ENCODE results near the gene ANKRD63.

GRCh38 chr15:40296561-40297230, 13.8 kb upstream of the ANKRD63 start:
- no peak for TF ChIP-seq REST (IDR thresholded peaks at IDR 0.05)
- no peak for TF ChIP-seq JUND (IDR thresholded peaks at IDR 0.05)
- TF ChIP-seq CTCF (IDR thresholded peaks at IDR 0.05; ENCODE audit: low read depth, low read length, missing input control) = no peak
- TF ChIP-seq ZBTB33 (IDR thresholded peaks at IDR 0.05) = no peak
- TF ChIP-seq MAX (IDR thresholded peaks at IDR 0.05) = no peak
- TF ChIP-seq GABPA (IDR thresholded peaks at IDR 0.05 in 1 of 2, conservative IDR thresholded peaks at IDR 0.05 in 1 of 2) = no peak
- TF ChIP-seq EGR1 (IDR thresholded peaks at IDR 0.05; ENCODE audit: low read depth in 2 of 2) = no peak
- no peak for TF ChIP-seq ATF3 (IDR thresholded peaks at IDR 0.05)
- no peak for TF ChIP-seq TAF1 (conservative IDR thresholded peaks at IDR 0.05)
- TF ChIP-seq SP1 (IDR thresholded peaks at IDR 0.05) = no peak
- no peak for TF ChIP-seq YY1 (IDR thresholded peaks at IDR 0.05)
- no peak for TF ChIP-seq RAD21 (IDR thresholded peaks at IDR 0.05)
- no peak for TF ChIP-seq NR2F2 (IDR thresholded peaks at IDR 0.05)
- TF ChIP-seq FOXA1 (IDR thresholded peaks at IDR 0.05) = no peak
